SH-SY5Y (cell line): ENCODE data around the gene CHD1L.

Experiments
- GATA2 ChIP-seq: IDR thresholded peaks from 2 replicates; pipeline ENCODE4 v1.6.1; 2011; ENCODE audit warnings: mild to moderate bottlenecking, low read depth, low read length
- GATA3 ChIP-seq: IDR thresholded peaks from 2 replicates; pipeline ENCODE4 v1.6.1; 2011; ENCODE audit warnings: low read depth, mild to moderate bottlenecking, low read length, moderate library complexity

GRCh38 chr1:147214842-147215539, 27.5 kb upstream of the CHD1L start:
- TF ChIP-seq GATA2 (no peak), GATA3 (no peak)
